GM12872 (cell line): ENCODE results near the gene ELP6.

ENCODE experiments used
- CTCF ChIP-seq: IDR thresholded peaks from 3 replicates; pipeline ENCODE4 v1.5.1; 2011; ENCODE audit warnings: low read depth, mild to moderate bottlenecking, low read length, moderate library complexity; ENCODE audit not compliant: insufficient read depth

ELP6 gene

GRCh38 chr3:47513125-47513929, at the start of gene ELP6:
TSS of gene ELP6 (minus strand) at chr3:47513712. CDS start at chr3:47513590, 122 bp downstream.
- peak; percentile 80 for TF ChIP-seq CTCF

- TF ChIP-seq CTCF = no peak
These were observed 42.8 kb upstream of the ELP6 start for GRCh38 chr3:47556351-47556750.

GRCh38 chr3:47554335-47554734, 40.8 kb upstream of the ELP6 start:
- TF ChIP-seq CTCF = no peak

GRCh38 chr3:47553407-47553806, 39.9 kb upstream of the ELP6 start:
- no peak for TF ChIP-seq CTCF

- TF ChIP-seq CTCF = no peak
These were observed 29.1 kb upstream of the ELP6 start for GRCh38 chr3:47542471-47543173.

GRCh38 chr3:47541583-47542108, 28.1 kb upstream of the ELP6 start:
- no peak for TF ChIP-seq CTCF

GRCh38 chr3:47540281-47540680, 26.8 kb upstream of the ELP6 start:
- no peak for TF ChIP-seq CTCF
